NCI-H82 (cell line): Measurements from ENCODE around the gene CYTH3.

Source experiments
- DNase-seq: peaks from one replicate; lab custom pipeline; 2025; lab: John Stamatoyannopoulos, UW

CYTH3 gene

DNA sequence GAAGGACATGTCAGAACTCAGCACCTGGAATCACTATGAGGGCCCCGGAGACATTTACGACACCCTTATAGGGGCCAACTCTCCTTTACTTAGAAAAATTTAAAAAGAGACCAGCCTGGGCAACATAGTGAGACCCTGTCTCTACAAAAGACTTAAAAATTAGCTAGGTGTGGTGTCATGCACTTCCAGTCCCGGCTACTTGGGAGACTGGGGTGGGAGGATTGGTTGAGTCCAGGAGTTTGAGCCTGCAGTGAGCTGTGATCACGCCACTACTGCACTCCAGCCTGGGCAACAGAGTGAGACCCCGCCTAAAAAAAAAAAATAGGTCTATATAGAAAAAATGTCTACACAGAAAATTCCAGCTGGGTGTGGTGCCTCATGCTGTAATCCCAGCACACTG is 7.5 kb upstream of the CYTH3 start:
- no peak for DNase-seq

GRCh38 chr7:6279341-6279740 is 6.9 kb upstream of the CYTH3 start:
- no peak for DNase-seq

GRCh38 chr7:6278749-6279310 is 6.4 kb upstream of the CYTH3 start:
- no peak for DNase-seq

- DNase-seq, result peak; percentile 43
Measured at GRCh38 chr7:6277476-6277875, 5.1 kb upstream of the CYTH3 start.

- DNase-seq, result peak; percentile 73
Measured at GRCh38 chr7:6276911-6277408, 4.5 kb upstream of the CYTH3 start.

- no peak for DNase-seq
Measured at GRCh38 chr7:6274743-6275142, 2.3 kb upstream of the CYTH3 start.

DNA sequence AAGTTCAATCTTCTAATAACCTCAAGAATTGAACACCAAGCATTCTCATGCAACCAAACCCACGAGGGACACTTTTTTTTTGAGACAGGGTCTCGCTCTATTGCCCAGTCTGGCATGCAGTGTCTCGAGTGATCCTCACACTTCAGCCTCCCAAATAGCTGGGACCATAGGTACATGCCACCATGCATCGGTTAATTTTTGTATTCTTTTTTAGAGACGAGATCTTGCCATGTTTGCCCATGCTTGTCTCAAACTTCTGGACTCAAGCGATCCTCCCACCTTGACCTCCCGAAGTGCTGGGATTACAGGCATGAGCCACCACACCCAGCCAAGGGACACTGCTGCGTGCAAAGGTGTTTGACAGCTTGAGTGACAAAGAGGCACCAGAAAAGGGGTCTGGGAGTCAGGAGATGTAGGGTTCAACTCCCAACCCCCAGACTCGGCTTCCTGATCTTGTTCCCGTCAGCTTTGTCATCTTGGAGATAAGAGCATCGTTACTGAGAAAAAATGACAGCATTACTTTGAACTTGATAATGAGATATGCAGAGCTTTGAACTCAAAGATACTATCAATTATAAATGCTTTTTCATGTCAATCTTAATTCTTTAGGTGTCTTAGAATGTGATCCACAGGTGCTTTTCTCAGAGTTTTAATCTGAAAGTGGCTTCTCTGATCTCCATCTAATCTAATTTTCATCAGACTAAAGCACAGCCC is 1.6 kb upstream of the CYTH3 start:
- DNase-seq, result peak; percentile 56

- peak; percentile 73 for DNase-seq
Measured at GRCh38 chr7:6273380-6273837, 985 bp upstream of the CYTH3 start.

DNA sequence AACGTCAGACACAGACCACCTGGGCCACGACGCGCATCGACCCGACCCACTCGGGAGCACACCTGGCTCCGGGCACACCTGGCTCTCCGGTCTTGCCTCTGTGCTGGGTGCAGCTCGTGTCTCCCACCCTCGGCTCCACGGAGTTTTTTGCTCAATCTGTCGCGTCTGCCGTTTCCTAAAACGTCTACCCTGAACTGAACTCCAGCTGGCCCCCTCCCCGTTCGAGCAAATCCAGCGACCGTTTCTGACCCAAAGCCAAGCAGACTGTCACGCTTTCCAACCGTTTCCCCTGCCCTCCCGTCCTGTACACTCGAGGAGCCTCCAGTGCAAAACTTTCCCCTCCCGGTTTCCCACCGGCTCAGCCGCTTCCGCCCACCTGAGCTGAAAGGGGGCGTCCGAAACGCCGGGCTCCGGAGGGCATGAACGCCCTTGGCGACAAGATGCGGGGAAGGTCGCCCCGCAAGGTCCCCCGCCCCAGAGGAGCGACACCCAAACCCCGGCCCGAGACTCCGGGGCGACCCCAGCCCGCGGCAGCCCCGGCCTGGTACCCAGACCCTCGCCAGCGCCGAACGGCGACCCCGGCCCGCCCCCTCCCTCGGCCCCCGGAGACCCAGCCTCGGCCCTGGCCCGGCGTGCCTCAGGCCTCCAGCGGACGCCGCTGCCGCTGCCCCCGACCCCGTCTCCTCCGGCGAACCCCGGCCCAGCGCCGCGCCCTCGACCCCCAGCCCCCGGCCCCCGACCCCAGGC is 557 bp downstream of the CYTH3 start:
- DNase-seq, result peak; percentile 33

- DNase-seq, result peak; percentile 31
Measured at GRCh38 chr7:6271060-6271658, 1.3 kb downstream of the CYTH3 start.

DNA sequence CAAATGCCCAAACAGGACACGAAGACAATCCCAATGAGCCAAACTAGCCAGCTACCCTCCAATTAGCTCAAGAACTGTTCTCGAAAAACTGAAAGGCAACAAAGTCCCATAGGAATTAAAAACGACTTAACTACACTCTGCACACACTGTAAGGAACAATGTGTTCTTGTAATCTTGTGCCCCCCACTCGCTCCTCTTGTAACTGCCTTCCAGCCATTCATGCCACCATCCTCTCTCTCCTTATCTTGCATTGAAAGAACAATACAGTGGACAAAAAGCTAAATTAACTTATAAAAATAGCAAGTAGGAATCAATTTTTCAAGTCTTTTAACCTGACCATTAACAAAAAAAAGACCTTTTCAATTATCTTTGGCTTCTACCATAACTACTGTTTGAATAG is 2.9 kb downstream of the CYTH3 start:
- peak; percentile 14 for DNase-seq

DNA sequence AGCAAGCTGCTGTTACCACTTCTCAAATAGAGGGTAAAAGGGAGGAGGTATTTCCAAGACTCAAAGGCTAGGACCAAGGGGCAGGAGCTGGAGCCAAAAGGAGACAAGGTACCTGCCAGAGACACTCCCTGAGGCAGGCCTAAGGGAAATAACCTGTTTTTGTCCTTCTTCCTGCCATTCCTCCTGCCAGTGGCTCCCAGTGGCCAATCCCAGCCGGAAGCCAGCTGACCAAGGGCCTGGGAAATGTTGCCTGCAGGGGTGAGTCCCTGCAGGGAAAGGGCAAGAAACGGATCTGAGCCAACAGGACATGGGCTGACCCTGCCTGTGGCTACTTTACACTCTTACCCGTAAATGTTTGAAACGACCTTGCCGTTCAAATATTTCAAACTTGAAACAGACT is 3.5 kb downstream of the CYTH3 start:
- DNase-seq, result peak; percentile 39

GRCh38 chr7:6268023-6268900 is 4.2 kb downstream of the CYTH3 start:
- DNase-seq, result peak; percentile 66

DNA sequence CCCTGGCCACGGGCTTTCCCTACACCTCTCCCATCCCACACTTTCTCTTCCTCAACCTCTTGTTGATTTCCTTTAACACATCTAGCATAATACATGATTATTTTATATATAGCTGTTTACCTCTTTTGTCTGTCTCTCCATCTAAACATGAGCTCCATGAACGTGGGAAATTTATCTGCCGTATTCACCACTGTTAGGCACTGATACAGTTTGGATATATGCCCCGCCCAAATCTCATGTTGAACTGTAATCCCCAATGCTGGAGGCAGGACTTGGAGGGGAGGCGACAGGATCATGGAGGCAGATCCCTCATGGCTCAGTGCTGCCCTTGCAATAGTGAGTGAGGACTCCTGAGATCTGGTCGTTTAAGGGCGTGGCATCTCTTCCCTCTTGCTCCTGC is 5.7 kb downstream of the CYTH3 start:
- peak; percentile 44 for DNase-seq

- DNase-seq, result no peak
Measured at GRCh38 chr7:6262221-6262620, 10.2 kb downstream of the CYTH3 start.

DNA sequence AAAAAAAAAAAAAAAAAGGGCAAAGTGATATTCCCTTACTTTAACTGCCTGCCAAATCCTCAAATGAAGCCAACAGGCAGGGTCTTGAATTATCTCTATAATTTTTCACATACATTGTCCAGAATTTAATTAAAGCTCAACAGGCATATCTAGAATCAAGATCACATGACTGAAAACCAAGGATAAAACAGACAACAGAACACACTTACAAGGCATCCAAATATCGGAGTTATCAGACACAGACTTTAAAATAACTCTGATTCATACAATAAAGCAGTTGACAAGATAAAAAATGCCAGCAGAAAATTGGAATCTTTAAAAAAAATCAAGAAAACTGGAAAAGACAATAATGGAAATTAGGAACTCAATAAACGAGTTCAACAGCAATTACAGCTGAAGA is 10.7 kb downstream of the CYTH3 start:
- no peak for DNase-seq

DNA sequence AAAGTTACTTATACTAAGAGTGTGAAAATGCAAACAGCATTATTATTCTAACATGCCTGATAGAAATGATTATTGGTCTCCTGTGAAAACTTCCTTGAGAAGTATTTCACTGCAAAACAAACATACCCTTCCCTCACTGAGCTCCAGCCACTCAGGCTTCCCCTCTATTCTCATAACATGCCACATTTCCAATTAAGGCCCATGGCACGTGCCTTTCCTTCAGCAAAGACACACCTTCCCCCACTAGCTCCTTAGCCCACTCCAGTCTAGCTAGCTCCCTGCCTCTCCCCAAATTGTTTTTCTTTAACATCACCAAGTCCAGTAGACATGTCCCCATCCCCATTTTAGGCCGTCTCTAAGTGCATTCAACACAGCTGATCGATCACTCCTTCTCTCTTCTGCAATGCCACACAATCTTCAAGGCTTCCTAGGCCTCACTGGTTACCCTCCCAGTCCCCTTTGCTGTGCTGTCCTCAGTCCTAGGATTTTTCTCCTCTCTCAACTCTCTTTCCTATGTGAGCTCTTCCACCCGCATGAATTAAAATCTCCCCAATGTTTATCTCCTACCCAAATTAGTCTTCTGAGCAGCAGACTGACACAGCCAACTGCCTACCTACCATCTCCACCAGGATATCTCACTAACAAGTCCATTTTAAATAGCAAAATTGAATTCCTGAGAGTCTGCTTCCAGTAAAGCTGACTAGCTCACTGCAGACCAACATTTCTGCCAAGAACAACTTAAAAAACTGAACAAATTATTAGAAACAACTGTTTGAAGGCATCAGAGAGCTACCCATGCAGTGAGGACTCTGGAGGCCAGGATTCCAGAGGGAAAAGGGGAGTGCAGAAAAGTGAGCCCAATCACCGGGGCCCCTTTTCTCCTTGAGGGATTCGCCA is 11.9 kb downstream of the CYTH3 start:
- DNase-seq, result no peak

DNA sequence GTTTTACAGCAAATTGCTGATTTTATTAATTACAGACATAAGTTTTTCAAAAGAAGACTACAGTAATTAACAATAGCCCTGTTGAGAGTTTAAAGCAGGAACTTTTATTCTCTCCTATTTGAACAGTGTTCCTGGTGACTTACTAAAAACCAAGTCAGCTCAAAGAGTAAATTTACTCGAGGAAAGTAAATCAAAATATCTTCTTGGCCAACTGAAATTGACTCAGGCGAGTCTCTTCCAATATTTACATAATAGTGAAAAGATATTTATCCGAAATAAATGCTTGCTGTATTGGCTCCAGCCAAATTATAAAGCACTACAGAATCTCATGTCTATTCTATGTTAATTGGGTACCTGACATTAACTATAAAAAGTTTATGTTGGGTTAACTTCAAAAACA is 13.2 kb downstream of the CYTH3 start:
- no peak for DNase-seq

- peak; percentile 6 for DNase-seq
Measured at GRCh38 chr7:6258440-6259182, 13.8 kb downstream of the CYTH3 start.

DNA sequence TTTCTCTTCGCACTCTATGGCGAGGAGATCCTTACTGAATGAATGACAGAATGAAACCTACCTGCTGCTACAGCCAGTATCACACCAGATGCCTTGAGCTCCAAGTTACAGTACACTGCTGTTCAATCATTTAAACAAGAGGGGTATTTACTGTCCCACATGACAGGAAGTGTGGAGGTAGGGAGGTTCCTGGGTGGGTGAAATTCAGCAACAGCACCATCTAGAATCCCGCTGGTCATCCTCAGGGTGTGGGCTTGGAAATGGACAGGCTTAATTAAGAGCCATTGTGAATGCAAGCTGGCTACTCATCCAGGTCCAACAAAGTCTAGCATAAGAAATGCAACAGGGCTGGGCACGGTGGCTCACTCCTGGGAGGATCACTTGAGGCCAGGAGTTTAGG is 14.7 kb downstream of the CYTH3 start:
- no peak for DNase-seq
